IPS-18a (cell line): ENCODE results near the gene KRTAP15-1.

Experiments used
- H3K27ac ChIP-seq: one replicate; pipeline ENCODE4 v1.5.1; 2013; ENCODE audit warnings: low read length
- H3K27me3 ChIP-seq: one replicate; pipeline ENCODE4 v1.6.1; 2013; ENCODE audit warnings: mild to moderate bottlenecking, low read length; ENCODE audit not compliant: control insufficient read depth, insufficient read depth
- H3K36me3 ChIP-seq: one replicate; pipeline ENCODE4 v1.6.1; 2013; ENCODE audit warnings: low read depth, low read length; ENCODE audit not compliant: control insufficient read depth
- H3K4me1 ChIP-seq: one replicate; pipeline ENCODE4 v1.6.1; 2013; ENCODE audit warnings: low read depth, low read length; ENCODE audit not compliant: control insufficient read depth
- H3K4me3 ChIP-seq: one replicate; pipeline ENCODE4 v1.5.1; 2013; ENCODE audit warnings: low read length
- H3K9ac ChIP-seq: one replicate; pipeline ENCODE4 v1.6.1; 2013; ENCODE audit warnings: mild to moderate bottlenecking, low read length, moderate library complexity
- H3K9me3 ChIP-seq: one replicate; pipeline ENCODE4 v1.6.1; 2013; ENCODE audit warnings: low read depth, low read length; ENCODE audit not compliant: control insufficient read depth

Gene KRTAP15-1

GRCh38 chr21:30444204-30444603, 4.1 kb downstream of the KRTAP15-1 start:
- no peaks in the 10 kb centered on the region for H3K9me3 ChIP-seq
- H3K4me3 ChIP-seq: no peak overlapping the region
- peaks cover 12% of the 10 kb centered on the region for H3K4me1 ChIP-seq
- H3K27me3 ChIP-seq: no peaks in the 10 kb centered on the region
- H3K9ac ChIP-seq: no peak overlapping the region
- no peak overlapping the region for H3K27ac ChIP-seq
- no peaks in the 10 kb centered on the region for H3K36me3 ChIP-seq

GRCh38 chr21:30447056-30447455, 7.0 kb downstream of the KRTAP15-1 start:
- Histone ChIP-seq H3K27ac (no peak overlapping the region), H3K4me3 (no peak overlapping the region), H3K27me3 (no peaks in the 10 kb centered on the region), H3K9me3 (no peaks in the 10 kb centered on the region), H3K36me3 (no peaks in the 10 kb centered on the region), H3K9ac (no peak overlapping the region), H3K4me1 (peaks cover 12% of the 10 kb centered on the region)

DNA sequence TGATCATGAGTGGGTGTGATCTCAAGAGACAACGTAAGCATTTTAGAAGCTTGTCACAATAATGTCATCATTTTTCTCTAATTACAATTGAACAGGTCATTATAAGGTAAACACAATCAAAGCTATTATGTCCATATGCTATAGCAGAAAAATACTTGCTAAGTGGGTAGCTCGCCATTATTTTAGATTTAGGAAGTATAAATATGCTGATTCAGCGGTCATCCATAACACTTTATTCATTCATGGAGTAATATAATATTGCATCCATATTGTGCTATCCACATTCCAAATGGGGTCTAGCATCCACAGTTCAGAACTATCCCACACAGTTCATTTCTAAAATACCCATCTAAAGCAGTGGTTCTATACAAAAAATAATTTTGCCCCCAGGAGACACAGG, 8.4 kb downstream of the KRTAP15-1 start:
- no peaks in the 10 kb centered on the region for H3K9me3 ChIP-seq
- H3K36me3 ChIP-seq: no peaks in the 10 kb centered on the region
- H3K27me3 ChIP-seq: no peaks in the 10 kb centered on the region
- peaks cover 4% of the 10 kb centered on the region for H3K4me1 ChIP-seq
- H3K27ac ChIP-seq: no peak overlapping the region
- no peak overlapping the region for H3K4me3 ChIP-seq
- H3K9ac ChIP-seq: no peak overlapping the region

- H3K4me3 ChIP-seq: no peak overlapping the region
- no peaks in the 10 kb centered on the region for H3K36me3 ChIP-seq
- no peaks in the 10 kb centered on the region for H3K27me3 ChIP-seq
- H3K4me1 ChIP-seq: no peaks in the 10 kb centered on the region
- H3K9me3 ChIP-seq: no peaks in the 10 kb centered on the region
- no peak overlapping the region for H3K9ac ChIP-seq
- no peak overlapping the region for H3K27ac ChIP-seq
These were observed 23.6 kb downstream of the KRTAP15-1 start for GRCh38 chr21:30463713-30464112.

DNA sequence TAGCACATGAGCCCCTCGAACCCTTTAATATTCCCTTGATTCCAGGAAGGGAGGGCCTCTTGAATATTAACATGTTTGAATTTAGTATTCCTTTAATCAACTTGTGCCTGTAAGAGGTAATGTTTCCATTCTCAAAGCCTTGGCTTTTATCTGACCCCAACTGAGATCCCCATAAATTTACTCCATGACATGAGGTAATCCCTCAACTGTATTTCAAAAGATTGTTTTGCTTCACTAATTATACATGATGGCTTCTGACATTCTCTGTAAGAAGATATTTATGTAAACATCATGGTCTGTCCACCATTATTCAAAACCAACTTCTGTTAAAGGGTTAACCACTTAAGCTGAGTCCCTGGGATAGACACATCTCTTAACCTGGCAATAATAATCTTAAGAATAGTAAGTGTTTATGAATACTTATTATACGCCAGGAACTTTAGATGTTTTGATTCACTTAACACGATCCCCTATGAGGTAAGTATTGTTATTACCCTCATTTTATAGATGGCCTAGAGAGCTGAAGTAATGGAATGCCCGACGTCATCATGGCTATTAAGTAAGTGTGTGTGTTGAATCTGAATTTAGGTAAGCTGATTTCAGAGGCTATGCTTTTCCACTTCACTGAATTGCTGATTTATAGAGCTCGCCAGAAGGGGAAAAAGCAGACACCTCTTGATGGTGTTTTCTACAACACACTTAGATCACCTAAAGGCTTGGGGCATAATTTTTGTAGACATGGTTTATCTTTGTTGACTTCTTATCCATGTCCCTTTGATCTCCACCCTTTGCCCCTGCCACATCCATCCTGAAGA, 29.0 kb downstream of the KRTAP15-1 start:
- Histone ChIP-seq H3K36me3 (no peaks in the 10 kb centered on the region), H3K9me3 (no peaks in the 10 kb centered on the region), H3K4me1 (no peaks in the 10 kb centered on the region), H3K9ac (no peak overlapping the region), H3K27ac (no peak overlapping the region), H3K27me3 (no peaks in the 10 kb centered on the region), H3K4me3 (no peak overlapping the region)

GRCh38 chr21:30478004-30478403, 37.9 kb downstream of the KRTAP15-1 start:
- no peak overlapping the region for H3K27ac ChIP-seq
- no peaks in the 10 kb centered on the region for H3K9me3 ChIP-seq
- H3K4me3 ChIP-seq: no peak overlapping the region
- no peaks in the 10 kb centered on the region for H3K27me3 ChIP-seq
- no peaks in the 10 kb centered on the region for H3K4me1 ChIP-seq
- no peak overlapping the region for H3K9ac ChIP-seq
- no peaks in the 10 kb centered on the region for H3K36me3 ChIP-seq

- no peaks in the 10 kb centered on the region for H3K9me3 ChIP-seq
- no peak overlapping the region for H3K27ac ChIP-seq
- no peaks in the 10 kb centered on the region for H3K27me3 ChIP-seq
- H3K9ac ChIP-seq: no peak overlapping the region
- no peaks in the 10 kb centered on the region for H3K4me1 ChIP-seq
- H3K4me3 ChIP-seq: no peak overlapping the region
- H3K36me3 ChIP-seq: no peaks in the 10 kb centered on the region
These were observed 39.2 kb downstream of the KRTAP15-1 start for GRCh38 chr21:30479259-30479658.

DNA sequence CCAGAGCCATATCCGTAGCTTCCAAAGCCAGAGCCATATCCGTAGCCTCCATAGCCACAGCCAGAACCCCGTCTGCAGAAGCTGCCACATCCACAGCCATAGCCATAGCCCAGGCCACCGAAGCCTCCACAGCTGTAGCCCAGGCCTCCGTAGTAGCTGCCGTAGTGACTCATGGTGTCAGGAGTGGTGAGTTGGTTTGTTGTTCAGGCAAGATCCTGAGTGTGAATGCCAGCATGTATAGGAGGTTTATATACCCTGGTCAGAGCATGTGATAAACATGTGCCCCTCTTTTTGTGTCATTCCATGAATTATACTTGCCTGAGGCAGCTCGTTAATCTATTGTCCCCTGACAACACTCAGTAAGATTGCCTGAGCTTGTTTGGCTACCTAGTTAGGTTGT, 40.1 kb downstream of the KRTAP15-1 start, which contains the start of gene KRTAP19-1:
Gene KRTAP19-1 (minus strand): TSS at position 223 of the 400 bp plus-strand sequence. CDS start 50 bp downstream, at position 173.
- Histone ChIP-seq H3K27ac (no peak within 1 kb of the TSS), H3K27me3 (no peaks in the 10 kb centered on the region), H3K36me3 (no peaks in the 10 kb centered on the region), H3K4me3 (no peak within 1 kb of the TSS), H3K9ac (no peak within 1 kb of the TSS), H3K9me3 (no peaks in the 10 kb centered on the region), H3K4me1 (no peaks in the 10 kb centered on the region)

- Histone ChIP-seq H3K36me3 (no peaks in the 10 kb centered on the region), H3K4me1 (no peaks in the 10 kb centered on the region), H3K27ac (no peak overlapping the region), H3K9me3 (peaks cover 6% of the 10 kb centered on the region), H3K4me3 (no peak overlapping the region), H3K9ac (no peak overlapping the region), H3K27me3 (no peaks in the 10 kb centered on the region)
These were observed 42.1 kb downstream of the KRTAP15-1 start for GRCh38 chr21:30482130-30482529.

DNA sequence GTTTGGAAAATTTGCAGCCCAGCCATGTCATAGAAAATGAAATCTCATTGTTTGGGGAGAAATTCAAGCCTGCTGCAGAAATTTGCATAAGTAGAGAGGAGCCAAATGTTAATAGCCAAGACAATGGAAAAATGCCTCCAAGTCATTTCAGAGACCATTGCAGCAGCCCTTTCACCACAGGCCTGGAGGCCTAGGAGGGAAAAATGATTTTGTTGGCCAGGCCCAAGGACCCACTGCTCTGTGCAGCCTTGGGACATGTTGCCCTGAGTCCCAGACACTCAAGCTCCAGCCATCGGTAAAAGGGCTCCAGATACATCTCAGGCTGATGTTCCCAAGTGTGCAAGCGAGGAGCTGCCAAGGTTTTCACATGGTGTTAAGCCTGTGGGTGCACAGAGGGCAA, 46.1 kb downstream of the KRTAP15-1 start:
- Histone ChIP-seq H3K9me3 (peaks cover 10% of the 10 kb centered on the region), H3K27me3 (no peaks in the 10 kb centered on the region), H3K36me3 (no peaks in the 10 kb centered on the region), H3K4me3 (no peak overlapping the region), H3K9ac (no peak overlapping the region), H3K27ac (no peak overlapping the region), H3K4me1 (no peaks in the 10 kb centered on the region)

DNA sequence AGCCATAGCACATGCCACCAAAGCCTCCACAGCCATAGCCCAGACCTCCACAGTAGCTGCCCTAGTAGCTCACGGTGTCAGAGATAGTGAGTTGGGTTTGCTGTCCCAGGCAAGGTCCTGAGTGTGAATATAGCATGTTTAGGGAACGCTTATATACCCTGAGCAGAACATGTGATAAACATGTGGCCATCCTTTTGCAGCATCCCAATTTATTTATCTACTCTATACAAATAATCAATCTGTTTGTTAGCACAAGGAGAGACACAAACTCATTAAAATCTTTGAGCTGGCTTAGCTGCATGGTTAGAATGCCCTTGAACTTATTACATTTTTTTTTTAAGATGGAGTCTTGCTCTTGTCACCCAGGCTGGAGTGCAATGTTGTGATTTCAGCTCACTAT, 47.3 kb downstream of the KRTAP15-1 start, which contains the start of gene KRTAP19-2:
Gene KRTAP19-2 (minus strand): TSS at position 101 of the 400 bp plus-strand sequence. CDS start 88 bp downstream, at position 13.
- Histone ChIP-seq H3K4me3 (no peak within 1 kb of the TSS), H3K9ac (no peak within 1 kb of the TSS), H3K27ac (no peak within 1 kb of the TSS), H3K27me3 (no peaks in the 10 kb centered on the region), H3K36me3 (no peaks in the 10 kb centered on the region), H3K9me3 (peaks cover 10% of the 10 kb centered on the region), H3K4me1 (no peaks in the 10 kb centered on the region)
